Measurements from ENCODE around the gene IL4. TPM values are rescaled to one million over a fixed set of nuclear protein-coding genes. Genes with fewer than 3 reads are reported as not detected.

IL4 gene
- total RNA-seq: not detected in 2 replicates

DNA sequence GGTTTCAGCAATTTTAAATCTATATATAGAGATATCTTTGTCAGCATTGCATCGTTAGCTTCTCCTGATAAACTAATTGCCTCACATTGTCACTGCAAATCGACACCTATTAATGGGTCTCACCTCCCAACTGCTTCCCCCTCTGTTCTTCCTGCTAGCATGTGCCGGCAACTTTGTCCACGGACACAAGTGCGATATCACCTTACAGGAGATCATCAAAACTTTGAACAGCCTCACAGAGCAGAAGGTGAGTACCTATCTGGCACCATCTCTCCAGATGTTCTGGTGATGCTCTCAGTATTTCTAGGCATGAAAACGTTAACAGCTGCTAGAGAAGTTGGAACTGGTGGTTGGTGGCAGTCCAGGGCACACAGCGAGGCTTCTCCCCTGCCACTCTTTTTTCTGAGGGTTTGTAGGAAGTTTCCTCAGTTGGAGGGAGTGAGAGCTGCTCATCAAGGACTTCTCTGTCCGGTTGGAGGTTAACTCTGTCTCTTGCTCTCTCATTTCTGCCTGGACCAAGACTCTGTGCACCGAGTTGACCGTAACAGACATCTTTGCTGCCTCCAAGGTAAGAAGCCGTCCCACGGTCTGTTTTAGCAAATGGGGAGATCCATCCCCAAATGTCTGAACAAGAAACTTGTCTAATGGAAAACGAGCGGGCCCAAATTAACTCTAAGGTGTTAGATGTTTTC, at the start of gene IL4:
TSS of gene IL4 (plus strand) at position 51 of the 692 bp plus-strand sequence. CDS start at position 113, 62 bp downstream.

DNA sequence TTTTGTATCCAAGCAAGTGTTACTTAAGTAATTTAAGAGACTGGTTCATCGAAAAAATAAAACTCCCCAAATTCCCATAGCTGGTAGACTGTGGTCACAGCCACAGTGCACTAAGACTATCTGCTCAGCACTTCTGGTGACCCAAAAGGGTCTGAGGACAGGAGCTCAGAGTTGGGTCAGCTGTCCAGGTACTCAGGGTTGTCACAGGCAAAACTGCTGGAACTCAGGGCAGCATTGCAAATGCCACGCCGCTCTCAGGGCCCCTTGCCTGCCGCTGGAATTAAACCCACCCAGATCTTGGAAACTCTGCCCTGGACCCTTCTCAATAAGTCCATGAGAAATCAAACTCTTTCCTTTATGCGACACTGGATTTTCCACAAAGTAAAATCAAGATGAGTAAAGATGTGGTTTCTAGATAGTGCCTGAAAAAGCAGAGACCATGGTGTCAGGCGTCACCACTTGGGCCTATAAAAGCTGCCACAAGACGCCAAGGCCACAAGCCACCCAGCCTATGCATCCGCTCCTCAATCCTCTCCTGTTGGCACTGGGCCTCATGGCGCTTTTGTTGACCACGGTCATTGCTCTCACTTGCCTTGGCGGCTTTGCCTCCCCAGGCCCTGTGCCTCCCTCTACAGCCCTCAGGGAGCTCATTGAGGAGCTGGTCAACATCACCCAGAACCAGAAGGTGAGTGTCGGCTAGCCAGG, 16.0 kb upstream of the IL4 start, which contains the start of gene IL13:
TSS of gene IL13 (plus strand) at position 498 of the 705 bp plus-strand sequence. CDS start at position 512, 14 bp downstream.

Other genes starting within 250 kb of the IL4 start
- gene IRF1, start 183.2 kb upstream of the IL4 start, total RNA-seq: 59.8 and 63.9 TPM in 2 replicates
- gene IL5, start 130.5 kb upstream of the IL4 start, total RNA-seq: not detected in 2 replicates
- gene RAD50, start 117.0 kb upstream of the IL4 start, total RNA-seq: 12.7 and 14.4 TPM in 2 replicates
- gene IL13, start 15.8 kb upstream of the IL4 start, total RNA-seq: not detected in 2 replicates
- gene KIF3A, start 63.6 kb downstream of the IL4 start, total RNA-seq: 5.3 and 6.6 TPM in 2 replicates
- gene CCNI2, start 73.4 kb downstream of the IL4 start, total RNA-seq: 0.25 TPM in 1 of 2 replicates, not detected in the other
- gene SEPTIN8, start 103.2 kb downstream of the IL4 start, total RNA-seq: 45.8 and 52.3 TPM in 2 replicates
- not detected in 2 replicates for gene SOWAHA, start 139.3 kb downstream of the IL4 start, total RNA-seq
- gene SHROOM1, start 156.7 kb downstream of the IL4 start, total RNA-seq: 11.4 and 13.9 TPM in 2 replicates
- not detected in 2 replicates for gene GDF9, start 192.5 kb downstream of the IL4 start, total RNA-seq
- gene UQCRQ, start 192.7 kb downstream of the IL4 start, total RNA-seq: 170 and 247 TPM in 2 replicates
- 0.39 TPM in 1 of 2 replicates, not detected in the other for gene LEAP2, start 199.7 kb downstream of the IL4 start, total RNA-seq